ENCODE results near the gene AHR. TPM values are rescaled to one million over a fixed set of nuclear protein-coding genes. Genes with fewer than 3 reads are reported as not detected.

AHR gene
- total and polyA plus RNA-seq, 4 donors: 22.8 to 413 (median 67.5) TPM

DNA sequence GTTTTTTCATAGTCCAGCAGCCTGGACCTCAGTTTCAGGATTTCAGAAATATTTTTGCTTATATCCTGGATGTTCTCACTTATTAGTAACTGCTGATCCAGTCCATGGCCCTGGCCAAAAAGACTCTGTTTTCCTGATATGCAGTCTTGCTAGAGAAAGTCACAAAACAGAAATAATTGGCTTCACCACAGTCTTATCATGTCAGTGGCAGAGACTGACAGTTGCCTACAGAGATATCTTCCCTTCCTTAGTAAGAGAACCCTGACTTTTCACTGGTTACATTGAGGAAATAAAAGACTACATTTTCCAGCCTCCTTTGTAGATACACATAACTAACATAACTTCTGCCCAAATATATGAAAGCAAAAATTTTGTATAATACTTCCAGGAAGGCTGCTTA, 56.6 kb downstream of the AHR start:
- no peaks in the 10 kb centered on the region for H3K36me3 ChIP-seq (ENCODE audit: control insufficient read depth in 4 of 4, insufficient read depth in 4 of 4, low read length in 4 of 4)
- no peak for TF ChIP-seq CTCF (IDR thresholded peaks at IDR 0.05; ENCODE audit: control extremely low read depth, extremely low read depth)
- H3K27me3 ChIP-seq (ENCODE audit: control insufficient read depth in 3 of 3, insufficient read depth in 3 of 3, low read length in 2 of 3): no peaks in the 10 kb centered on the region
- peaks cover 0 to 6% (median 3%) of the 10 kb centered on the region in 5 donors for H3K4me1 ChIP-seq (ENCODE audit: control insufficient read depth in 5 of 5, insufficient read depth in 5 of 5, low read length in 5 of 5)
- no peak overlapping the region for H3K4me3 ChIP-seq
- DNase-seq (no peak), ATAC-seq (ENCODE audit: insufficient read depth, low FRiP score) (no peak)
- no peak overlapping the region for H3K9ac ChIP-seq (ENCODE audit: insufficient read depth in 1 of 2, low read length in 2 of 2)
- H3K27ac ChIP-seq (ENCODE audit: low read depth in 1 of 2, low read length in 1 of 2): no peak overlapping the region
- no peaks in the 10 kb centered on the region for H3K9me3 ChIP-seq (ENCODE audit: control insufficient read depth in 4 of 4, insufficient read depth in 3 of 4, low read length in 3 of 4)

- TF ChIP-seq CTCF (IDR thresholded peaks at IDR 0.05; ENCODE audit: control extremely low read depth, extremely low read depth): no peak
- H3K9ac ChIP-seq (ENCODE audit: insufficient read depth in 1 of 2, low read length in 2 of 2): no peak overlapping the region
- no peak for DNase-seq
- no peaks in the 10 kb centered on the region for H3K36me3 ChIP-seq (ENCODE audit: control insufficient read depth in 4 of 4, insufficient read depth in 4 of 4, low read length in 4 of 4)
- no peaks in the 10 kb centered on the region for H3K27me3 ChIP-seq (ENCODE audit: control insufficient read depth in 3 of 3, insufficient read depth in 3 of 3, low read length in 2 of 3)
- H3K4me1 ChIP-seq (ENCODE audit: control insufficient read depth in 5 of 5, insufficient read depth in 5 of 5, low read length in 5 of 5): peaks cover 0 to 20% (median 3%) of the 10 kb centered on the region in 5 donors
- 92 to 97% methylated on average over 2 of the region's 2 CpGs for WGBS, 2 donors
- H3K9me3 ChIP-seq (ENCODE audit: control insufficient read depth in 4 of 4, insufficient read depth in 3 of 4, low read length in 3 of 4): no peaks in the 10 kb centered on the region
- H3K4me3 ChIP-seq: no peak overlapping the region
- no peak overlapping the region for H3K27ac ChIP-seq (ENCODE audit: low read depth in 1 of 2, low read length in 1 of 2)
- ATAC-seq (ENCODE audit: insufficient read depth, low FRiP score): no peak
Measured at GRCh38 chr7:17357952-17358351, 59.5 kb downstream of the AHR start.

DNA sequence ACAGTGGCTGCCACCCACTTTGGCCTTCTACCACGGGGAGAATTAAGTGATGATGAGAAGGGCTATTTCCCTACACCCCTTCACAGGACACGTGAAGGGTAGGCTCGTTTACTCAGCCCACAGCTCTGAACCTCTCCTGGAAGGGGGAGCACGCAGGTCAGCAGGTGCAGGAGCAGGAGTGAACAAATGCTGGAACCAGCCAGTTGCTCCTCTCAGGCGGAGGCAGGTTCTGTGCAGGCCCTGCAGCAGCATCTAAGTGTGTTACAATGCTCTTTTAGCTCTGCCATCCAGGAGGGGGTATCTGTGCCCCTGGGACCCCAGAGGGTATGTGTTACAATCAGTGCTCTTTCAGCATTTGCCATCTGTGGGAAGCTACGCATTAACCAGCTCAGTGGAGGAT, 61.2 kb downstream of the AHR start:
- DNase-seq: no peak
- 90 to 91% methylated on average over 6 of the region's 6 CpGs for WGBS, 2 donors

More for the DNA sequence above, 61.2 kb downstream of the AHR start:
- TF ChIP-seq CTCF (IDR thresholded peaks at IDR 0.05; ENCODE audit: control extremely low read depth, extremely low read depth): no peak
- no peaks in the 10 kb centered on the region for H3K27me3 ChIP-seq (ENCODE audit: control insufficient read depth in 3 of 3, insufficient read depth in 3 of 3, low read length in 2 of 3)
- no peak overlapping the region for H3K27ac ChIP-seq (ENCODE audit: low read depth in 1 of 2, low read length in 1 of 2)
- no peaks in the 10 kb centered on the region for H3K36me3 ChIP-seq (ENCODE audit: control insufficient read depth in 4 of 4, insufficient read depth in 4 of 4, low read length in 4 of 4)
- ATAC-seq (ENCODE audit: insufficient read depth, low FRiP score): no peak
- H3K4me3 ChIP-seq: no peak overlapping the region
- H3K9me3 ChIP-seq (ENCODE audit: control insufficient read depth in 4 of 4, insufficient read depth in 3 of 4, low read length in 3 of 4): no peaks in the 10 kb centered on the region
- H3K9ac ChIP-seq (ENCODE audit: insufficient read depth in 1 of 2, low read length in 2 of 2): no peak overlapping the region
- H3K4me1 ChIP-seq (ENCODE audit: control insufficient read depth in 5 of 5, insufficient read depth in 5 of 5, low read length in 5 of 5): peaks cover 0 to 22% (median 2%) of the 10 kb centered on the region in 5 donors

Data from lung (tissue), 12 donors.